Neural cell (in vitro differentiated cells): Measurements from ENCODE around the gene PLXDC1.

Experiments
- CTCF ChIP-seq: fragments of 450-650 bp; IDR thresholded peaks from 2 replicates; pipeline ENCODE4 v1.5.1; 2014; ENCODE audit warnings: antibody characterized with exemption, mild to moderate bottlenecking, moderate library complexity; ENCODE audit not compliant: poor library complexity, severe bottlenecking
- MXI1 ChIP-seq: fragments of 450-650 bp; conservative IDR thresholded peaks from 2 replicates; pipeline ENCODE4 v1.6.1; 2014; ENCODE audit warnings: antibody characterized with exemption, mild to moderate bottlenecking; ENCODE audit not compliant: poor library complexity, severe bottlenecking
- POLR2AphosphoS5 ChIP-seq: IDR thresholded peaks from 2 replicates; pipeline ENCODE4 v1.6.1; 2012
- RAD21 ChIP-seq: fragments of 450-650 bp; conservative IDR thresholded peaks from 2 replicates; pipeline ENCODE4 v1.6.1; 2014; ENCODE audit warnings: antibody characterized with exemption, mild to moderate bottlenecking, moderate library complexity
- SMC3 ChIP-seq: fragments of 450-650 bp; conservative IDR thresholded peaks from 2 replicates; pipeline ENCODE4 v1.6.1; 2014; ENCODE audit warnings: antibody characterized with exemption, mild to moderate bottlenecking, moderate library complexity; ENCODE audit not compliant: poor library complexity

- no peak for TF ChIP-seq RAD21
- no peak for TF ChIP-seq POLR2AphosphoS5
- TF ChIP-seq MXI1: no peak
- TF ChIP-seq CTCF: no peak
- TF ChIP-seq SMC3: no peak
Observed at GRCh38 chr17:39143552-39144093, 7.8 kb downstream of the PLXDC1 start.
